ENCODE measurements around the gene PI16.
"Not testable (repeated sequence)": the region's sequence is repeated elsewhere in the genome, so short reads cannot be mapped to it uniquely, and the experiment has no call there.

The PI16 gene

GRCh38 chr6:36975231-36976006 lies 20.9 kb downstream of the PI16 start:
- no peak for DNase-seq (ENCODE audit: low spot score)

- no peak for DNase-seq (ENCODE audit: low spot score)
Observed at GRCh38 chr6:36976007-36976264, 21.4 kb downstream of the PI16 start.

- no peak for DNase-seq (ENCODE audit: low spot score)
Observed at GRCh38 chr6:36976509-36976908, 22.0 kb downstream of the PI16 start.

- no peak for DNase-seq (ENCODE audit: low spot score)
Observed at GRCh38 chr6:36976931-36977330, 22.4 kb downstream of the PI16 start.

- DNase-seq (ENCODE audit: low spot score): peak; percentile 60
Observed at GRCh38 chr6:36977470-36977941, 23.0 kb downstream of the PI16 start.

- no peak for DNase-seq (ENCODE audit: low spot score)
Observed at GRCh38 chr6:36978421-36979346, 24.1 kb downstream of the PI16 start.

GRCh38 chr6:36979347-36979742 lies 24.8 kb downstream of the PI16 start:
- DNase-seq (ENCODE audit: low spot score): peak; percentile 63

GRCh38 chr6:36980129-36980528 lies 25.6 kb downstream of the PI16 start:
- no peak for DNase-seq (ENCODE audit: low spot score)

- DNase-seq (ENCODE audit: low spot score): no peak
Observed at GRCh38 chr6:36980876-36981619, 26.5 kb downstream of the PI16 start.

- no peak for DNase-seq (ENCODE audit: low spot score)
Observed at GRCh38 chr6:36983538-36983937, 29.0 kb downstream of the PI16 start.

- no peak for DNase-seq (ENCODE audit: low spot score)
Observed at GRCh38 chr6:36984581-36985416, 30.3 kb downstream of the PI16 start.

GRCh38 chr6:36985417-36985807 lies 30.9 kb downstream of the PI16 start:
- no peak for DNase-seq (ENCODE audit: low spot score)

GRCh38 chr6:36985808-36986703 lies 31.5 kb downstream of the PI16 start, which contains the start of gene MTCH1:
TSS of gene MTCH1 (minus strand) at chr6:36986196. CDS start at chr6:36986173, 23 bp downstream.
- DNase-seq (ENCODE audit: low spot score): peak; percentile 91

- peak; percentile 51 for DNase-seq (ENCODE audit: low spot score)
Observed at GRCh38 chr6:36986704-36987047, 32.1 kb downstream of the PI16 start.

GRCh38 chr6:36989264-36989663 lies 34.7 kb downstream of the PI16 start:
- DNase-seq (ENCODE audit: low spot score): no peak

- not testable (repeated sequence) for DNase-seq (ENCODE audit: low spot score)
Observed at GRCh38 chr6:36990401-36990800, 35.9 kb downstream of the PI16 start.

GRCh38 chr6:36997811-36998722 lies 43.5 kb downstream of the PI16 start:
- no peak for DNase-seq (ENCODE audit: low spot score)

GRCh38 chr6:36998723-36999038 lies 44.1 kb downstream of the PI16 start:
- no peak for DNase-seq (ENCODE audit: low spot score)

- DNase-seq (ENCODE audit: low spot score): peak; percentile 49
Observed at GRCh38 chr6:36999061-36999750, 44.7 kb downstream of the PI16 start.
